ENCODE results near the gene NPFF. TPM values are rescaled to one million over a fixed set of nuclear protein-coding genes. Genes with fewer than 3 reads are reported as not detected.

Gene NPFF
- total RNA-seq, 2 donors from 2014 or later, result 1.3 TPM; not detected in 1

GRCh38 chr12:53498235-53498630 is 9.1 kb downstream of the NPFF start:
- ATAC-seq (replicated peaks in 1 of 2) (no peak), DNase-seq (no peak)
- H3K27me3 Mint-ChIP-seq (ENCODE audit: low read depth), result no peaks in the 10 kb centered on the region
- peaks cover 55% of the 10 kb centered on the region for H3K4me1 Mint-ChIP-seq (ENCODE audit: low read depth)
- no peaks in the 10 kb centered on the region for H3K9me3 Mint-ChIP-seq
- peak overlapping the region; percentile 97 to 99 for H3K4me3 Mint-ChIP-seq
- peak overlapping the region; percentile 69 for H3K27ac Mint-ChIP-seq
- peaks cover 0 to 4% of the 10 kb centered on the region in 2 donors for H3K36me3 Mint-ChIP-seq (ENCODE audit: insufficient read depth in 2 of 2)

- H3K36me3 Mint-ChIP-seq (ENCODE audit: insufficient read depth in 2 of 2), result peaks cover 0 to 4% of the 10 kb centered on the region in 2 donors
- H3K4me1 Mint-ChIP-seq (ENCODE audit: low read depth), result peaks cover 54% of the 10 kb centered on the region
- no peaks in the 10 kb centered on the region for H3K27me3 Mint-ChIP-seq (ENCODE audit: low read depth)
- H3K4me3 Mint-ChIP-seq, result no peak overlapping the region
- no peaks in the 10 kb centered on the region for H3K9me3 Mint-ChIP-seq
- H3K27ac Mint-ChIP-seq, result no peak overlapping the region
- DNase-seq, result no peak
- no peak for ATAC-seq (replicated peaks in 1 of 2)
Measured at GRCh38 chr12:53497461-53497860, 9.8 kb downstream of the NPFF start.

GRCh38 chr12:53496752-53497032 is 10.6 kb downstream of the NPFF start:
- ATAC-seq (replicated peaks in 1 of 2) (no peak), DNase-seq (no peak)
- Mint-ChIP-seq H3K36me3 (ENCODE audit: insufficient read depth in 2 of 2) (peaks cover 0 to 4% of the 10 kb centered on the region in 2 donors), H3K4me1 (ENCODE audit: low read depth) (peaks cover 53% of the 10 kb centered on the region), H3K27ac (no peak overlapping the region), H3K27me3 (ENCODE audit: low read depth) (no peaks in the 10 kb centered on the region), H3K4me3 (no peak overlapping the region), H3K9me3 (no peaks in the 10 kb centered on the region)

- Mint-ChIP-seq H3K36me3 (ENCODE audit: insufficient read depth in 2 of 2) (peaks cover 0 to 4% of the 10 kb centered on the region in 2 donors), H3K4me1 (ENCODE audit: low read depth) (peaks cover 51% of the 10 kb centered on the region), H3K27me3 (ENCODE audit: low read depth) (no peaks in the 10 kb centered on the region), H3K4me3 (no peak overlapping the region), H3K9me3 (no peaks in the 10 kb centered on the region), H3K27ac (no peak overlapping the region)
- no peak for DNase-seq
- no peak for ATAC-seq (replicated peaks in 1 of 2)
Measured at GRCh38 chr12:53495903-53496751, 11.2 kb downstream of the NPFF start.

GRCh38 chr12:53493610-53494391 is 13.5 kb downstream of the NPFF start:
- Mint-ChIP-seq H3K4me3 (peak overlapping the region; percentile 89 to 97), H3K36me3 (ENCODE audit: insufficient read depth in 2 of 2) (peaks cover 0 to 2% of the 10 kb centered on the region in 2 donors), H3K27me3 (ENCODE audit: low read depth) (no peaks in the 10 kb centered on the region), H3K4me1 (ENCODE audit: low read depth) (peaks cover 44% of the 10 kb centered on the region), H3K9me3 (no peaks in the 10 kb centered on the region), H3K27ac (peak overlapping the region; percentile 29)
- no peak for DNase-seq
- no peak for ATAC-seq (replicated peaks in 1 of 2)

GRCh38 chr12:53492830-53493609 is 14.3 kb downstream of the NPFF start:
- Mint-ChIP-seq H3K27me3 (ENCODE audit: low read depth) (no peaks in the 10 kb centered on the region), H3K9me3 (no peaks in the 10 kb centered on the region), H3K27ac (peak overlapping the region; percentile 29), H3K36me3 (ENCODE audit: insufficient read depth in 2 of 2) (peaks cover 0 to 3% of the 10 kb centered on the region in 2 donors), H3K4me3 (peak overlapping the region; percentile 89 to 97), H3K4me1 (ENCODE audit: low read depth) (peaks cover 36% of the 10 kb centered on the region)
- peak; percentile 88 to 91 for DNase-seq
- ATAC-seq (replicated peaks in 1 of 2), result peak; percentile 93 to 95

GRCh38 chr12:53492188-53492587 is 15.1 kb downstream of the NPFF start:
- Mint-ChIP-seq H3K9me3 (no peaks in the 10 kb centered on the region), H3K36me3 (ENCODE audit: insufficient read depth in 2 of 2) (peaks cover 0 to 6% of the 10 kb centered on the region in 2 donors), H3K4me1 (ENCODE audit: low read depth) (peaks cover 29% of the 10 kb centered on the region), H3K27me3 (ENCODE audit: low read depth) (no peaks in the 10 kb centered on the region), H3K4me3 (peak overlapping the region; percentile 66 to 97), H3K27ac (peak overlapping the region; percentile 13)
- DNase-seq, result no peak
- no peak for ATAC-seq (replicated peaks in 1 of 2)

GRCh38 chr12:53489242-53489864 is 17.9 kb downstream of the NPFF start:
- H3K36me3 Mint-ChIP-seq (ENCODE audit: insufficient read depth in 2 of 2), result peaks cover 2 to 9% of the 10 kb centered on the region in 2 donors
- H3K27me3 Mint-ChIP-seq (ENCODE audit: low read depth), result no peaks in the 10 kb centered on the region
- no peak for ATAC-seq (replicated peaks in 1 of 2)
- DNase-seq, result no peak
- H3K27ac Mint-ChIP-seq, result no peak overlapping the region
- H3K4me1 Mint-ChIP-seq (ENCODE audit: low read depth), result peaks cover 21% of the 10 kb centered on the region
- H3K4me3 Mint-ChIP-seq, result no peak overlapping the region
- no peaks in the 10 kb centered on the region for H3K9me3 Mint-ChIP-seq

GRCh38 chr12:53486736-53487487 is 20.4 kb downstream of the NPFF start:
- no peaks in the 10 kb centered on the region for H3K9me3 Mint-ChIP-seq
- H3K4me3 Mint-ChIP-seq, result no peak overlapping the region
- DNase-seq (no peak), ATAC-seq (replicated peaks in 1 of 2) (peak in 1 of 2 donors; percentile 4)
- H3K4me1 Mint-ChIP-seq (ENCODE audit: low read depth), result peaks cover 8% of the 10 kb centered on the region
- H3K36me3 Mint-ChIP-seq (ENCODE audit: insufficient read depth in 2 of 2), result peaks cover 7 to 10% of the 10 kb centered on the region in 2 donors
- peak overlapping the region; percentile 51 for H3K27ac Mint-ChIP-seq
- H3K27me3 Mint-ChIP-seq (ENCODE audit: low read depth), result no peaks in the 10 kb centered on the region

GRCh38 chr12:53485955-53486735 is 21.1 kb downstream of the NPFF start:
- Mint-ChIP-seq H3K27ac (peak overlapping the region; percentile 0), H3K4me3 (no peak overlapping the region), H3K27me3 (ENCODE audit: low read depth) (no peaks in the 10 kb centered on the region), H3K36me3 (ENCODE audit: insufficient read depth in 2 of 2) (peaks cover 7 to 13% of the 10 kb centered on the region in 2 donors), H3K9me3 (no peaks in the 10 kb centered on the region), H3K4me1 (ENCODE audit: low read depth) (peaks cover 7% of the 10 kb centered on the region)
- no peak for DNase-seq
- no peak for ATAC-seq (replicated peaks in 1 of 2)

GRCh38 chr12:53484686-53485575 is 22.4 kb downstream of the NPFF start:
- H3K4me3 Mint-ChIP-seq, result no peak overlapping the region
- peaks cover 7% of the 10 kb centered on the region for H3K4me1 Mint-ChIP-seq (ENCODE audit: low read depth)

More at GRCh38 chr12:53484686-53485575, 22.4 kb downstream of the NPFF start:
- ATAC-seq (replicated peaks in 1 of 2), result no peak
- no peak for DNase-seq
- no peaks in the 10 kb centered on the region for H3K27me3 Mint-ChIP-seq (ENCODE audit: low read depth)
- H3K36me3 Mint-ChIP-seq (ENCODE audit: insufficient read depth in 2 of 2), result peaks cover 9 to 15% of the 10 kb centered on the region in 2 donors
- peak overlapping the region; percentile 71 for H3K27ac Mint-ChIP-seq
- no peaks in the 10 kb centered on the region for H3K9me3 Mint-ChIP-seq

All from activated T-cell treated with anti-CD3 and anti-CD28 coated beads, Interleukin-2, amount 50 U/mL, for 72 hours (primary cell).